GM12878 (cell line): ENCODE measurements around the gene IMP3. TPM values are rescaled to one million over a fixed set of nuclear protein-coding genes. Genes with fewer than 3 reads are reported as not detected.
A peak's percentile ranks its signal among the peaks of the same experiment; 100 is the strongest.

Experiments
- ATAC-seq: fragments of 200-7000 bp; cut with Tn5 transposase; 3 replicates; pipeline ENCODE4 v1.9.1; 2020; ENCODE audit warnings: mild to moderate bottlenecking, moderate library complexity
- BruUV-seq: library from RNA; stranded (reverse); fragments of 400-500 nt; replicated peaks from 2 replicates; lab custom pipeline; 2021; lab: Mats Ljungman, UMichigan
- CTCF ChIA-PET: fragments of 300-600 bp; sonication (Branson Sonifier 250); formaldehyde crosslinking; extraction: SDS; loops from one replicate; lab custom pipeline; 2021; ENCODE audit warnings: inconsistent platforms; lab: Yijun Ruan, JAX
- POLR2A ChIA-PET: fragments of 350-600 bp; formaldehyde crosslinking; extraction: SDS; loops from one replicate; lab custom pipeline; 2021; ENCODE audit warnings: inconsistent platforms; lab: Charles Lee
- RAD21 ChIA-PET: fragments of 300-600 bp; sonication (Branson Sonifier 250); formaldehyde crosslinking; loops from one replicate; lab custom pipeline; 2023; ENCODE audit warnings: antibody characterized with exemption; ENCODE audit not compliant: unreplicated experiment; lab: Charles Lee
- SMC1A ChIA-PET: fragments of 300-600 bp; sonication (Branson Sonifier 250); formaldehyde crosslinking; loops from one replicate; lab custom pipeline; 2023; ENCODE audit not compliant: unreplicated experiment, uncharacterized antibody; lab: Charles Lee
- DNase-seq: peaks from one replicate; pipeline ENCODE4 v3.0.0-alpha.2; 2011; ENCODE audit warnings: low read depth, low spot score
- FAIRE-seq: peaks from 3 replicates; lab custom pipeline; 2011; peaks lifted over from hg19 to GRCh38; lab: Jason Lieb, UNC
- H2AFZ ChIP-seq: 2 replicates; pipeline ENCODE4 v1.6.0; 2011; ENCODE audit warnings: low read depth, low read length, control low read depth; ENCODE audit not compliant: control insufficient read depth
- H3K27ac ChIP-seq: 2 replicates; pipeline ENCODE4 v1.5.1; 2011; ENCODE audit warnings: control low read depth; ENCODE audit not compliant: control insufficient read depth, insufficient read depth
- H3K27me3 ChIP-seq, 2 experiments: replicated peaks in 1 of 2; 2 replicates each; pipeline versions ENCODE4 v1.6.0 to v1.6.1; 2011; ENCODE audit warnings: low read length in 1 of 2; ENCODE audit not compliant: control insufficient read depth in 2 of 2, insufficient read depth in 2 of 2
- H3K36me3 ChIP-seq, 2 experiments: 2 replicates each; pipeline ENCODE4 v1.5.1; 2011; ENCODE audit warnings: low read length in 1 of 2; ENCODE audit not compliant: control insufficient read depth in 2 of 2, insufficient read depth in 2 of 2
- H3K4me1 ChIP-seq: 2 replicates; pipeline ENCODE4 v1.6.1; 2011; ENCODE audit warnings: mild to moderate bottlenecking, low read length, moderate library complexity, mixed read lengths; ENCODE audit not compliant: control insufficient read depth, insufficient read depth
- H3K4me2 ChIP-seq: 2 replicates; pipeline ENCODE4 v1.6.0; 2011; ENCODE audit warnings: control low read depth; ENCODE audit not compliant: control insufficient read depth, insufficient read depth
- H3K4me3 ChIP-seq: fragments of 200-600 bp; sonication (generic); 2 replicates; pipeline ENCODE4 v1.5.1; 2016
- H3K79me2 ChIP-seq: 2 replicates; pipeline ENCODE4 v1.6.0; 2011; ENCODE audit warnings: low read length; ENCODE audit not compliant: control insufficient read depth, insufficient read depth
- H3K9ac ChIP-seq: 2 replicates; pipeline ENCODE4 v1.8.0; 2011; ENCODE audit warnings: low read length, control low read depth, mixed read lengths; ENCODE audit not compliant: control insufficient read depth, insufficient read depth
- H3K9me3 ChIP-seq: replicated peaks from 3 replicates; pipeline ENCODE4 v1.5.1; 2011; ENCODE audit warnings: mild to moderate bottlenecking, low read length; ENCODE audit not compliant: control insufficient read depth, insufficient read depth
- H4K20me1 ChIP-seq: 2 replicates; pipeline ENCODE4 v1.6.0; 2011; ENCODE audit not compliant: control insufficient read depth, insufficient read depth
- BCL11A ChIP-seq: IDR thresholded peaks from 2 replicates; pipeline ENCODE4 v1.6.1; 2011; ENCODE audit warnings: low read depth, low read length
- CHD4 ChIP-seq: fragments of 200-600 bp; sonication (generic); IDR thresholded peaks from 2 replicates; pipeline ENCODE4 v1.6.1; 2016; ENCODE audit warnings: mild to moderate bottlenecking
- GABPA ChIP-seq: IDR thresholded peaks from 2 replicates; pipeline ENCODE4 v1.6.1; 2014; ENCODE audit warnings: antibody characterized with exemption, low read depth, mild to moderate bottlenecking, inconsistent platforms
- IKZF2 ChIP-seq, 2 experiments: fragments of 450-650 bp; IDR thresholded peaks; 2 replicates each; pipeline ENCODE4 v1.6.1; 2017; ENCODE audit warnings: mild to moderate bottlenecking in 2 of 2, moderate library complexity in 2 of 2
- KLF5 ChIP-seq: fragments of 450-650 bp; IDR thresholded peaks from 2 replicates; pipeline ENCODE4 v1.6.1; 2014; ENCODE audit warnings: mild to moderate bottlenecking; ENCODE audit not compliant: partially characterized antibody
- MYB ChIP-seq: fragments of 150-350 bp; IDR thresholded peaks from 2 replicates; pipeline ENCODE4 v1.6.1; 2014; ENCODE audit warnings: mild to moderate bottlenecking, low read depth, low read length, borderline replicate concordance
- NFXL1 ChIP-seq: fragments of 450-650 bp; IDR thresholded peaks from 2 replicates; pipeline ENCODE4 v1.6.1; 2017; ENCODE audit warnings: antibody characterized with exemption, mild to moderate bottlenecking, borderline replicate concordance
- POLR2AphosphoS2 ChIP-seq: IDR thresholded peaks from 2 replicates; pipeline ENCODE4 v1.6.1; 2011; ENCODE audit warnings: low read depth, mild to moderate bottlenecking, low read length, improper control_type of control experiment, moderate library complexity
- RCOR1 ChIP-seq: conservative IDR thresholded peaks from 2 replicates; pipeline ENCODE4 v1.6.1; 2012; ENCODE audit warnings: low read depth, low read length, improper control_type of control experiment
- SMARCA5 ChIP-seq: fragments of 450-650 bp; IDR thresholded peaks from 2 replicates; pipeline ENCODE4 v1.6.1; 2017; ENCODE audit warnings: mild to moderate bottlenecking
- USF1 ChIP-seq: IDR thresholded peaks from 2 replicates; pipeline ENCODE4 v1.6.1; 2011; ENCODE audit warnings: borderline replicate concordance, low read depth, mild to moderate bottlenecking, moderate library complexity, mixed read lengths, low read length; ENCODE audit not compliant: insufficient read depth; ENCODE audit errors: extremely low read length
- ZBED1 ChIP-seq: IDR thresholded peaks from 2 replicates; pipeline ENCODE4 v1.6.1; 2016; ENCODE audit warnings: borderline replicate concordance
- ZNF274 ChIP-seq: IDR thresholded peaks from one replicate; pipeline ENCODE4 v1.8.0; 2011; ENCODE audit not compliant: insufficient read length, insufficient read depth
- WGBS: methylation state at CpG from one replicate; pipeline ENCODE4 v1.1.6; 2016; ENCODE audit warnings: low lambda C conversion rate; ENCODE audit not compliant: insufficient replicate concordance, insufficient coverage; ENCODE audit errors: missing lambda C conversion rate; 5-methylcytosine and 5-hydroxymethylcytosine counted together
- in situ Hi-C: fragments of 300-500 bp; cut with MboI; formaldehyde crosslinking; loops from 9 replicates; pipeline ENCODE4 v1.14.3; 2018; ENCODE audit warnings: mixed read lengths
- intact Hi-C: fragments of 100-400 bp; cut with micrococcal nuclease; formaldehyde crosslinking; loops from one replicate; pipeline ENCODE4 v1.14.2; 2022; ENCODE audit not compliant: unreplicated experiment
- polyA plus RNA-seq, 11 experiments: library from polyadenylated mRNA; depleted of rRNA in 4 of 11; unstranded in 6 of 11; stranded (reverse) in 5 of 11; fragments of >200 nt; fragmentation: Nextera tagmentation in 4 of 11; fragmentation: Illumina TruSeq in 1 of 11; extraction: Ambion mirVana in 4 of 11; extraction: Trizol in 1 of 11; gene quantifications; 1 replicate in 1 of 11; 2 replicates in 10 of 11; pipeline versions ENCODE4 v1.2.1 to v1.2.3, GENCODE V29; 2011 to 2016; ENCODE audit warnings: inconsistent platforms in 2 of 11, missing spikeins in 2 of 11, low read depth in 1 of 11
- total RNA-seq, 4 experiments: library from RNA; depleted of rRNA in 3 of 4; stranded (reverse); fragments of >200 nt in 3 of 4; fragmentation: Illumina TruSeq in 1 of 4; extraction: Trizol in 1 of 4; gene quantifications; 2 replicates each; pipeline versions ENCODE4 v1.2.1 to v1.2.3, GENCODE V29; 2013 to 2021
- TF ChIP-seq, protein P1 (sequence below): IDR thresholded peaks from 2 replicates; pipeline ENCODE4 v1.6.1; 2012; ENCODE audit warnings: low read depth, low read length, improper control_type of control experiment
- TF ChIP-seq, protein P2 (sequence below): fragments of 450-650 bp; IDR thresholded peaks from 2 replicates; pipeline ENCODE4 v1.6.1; 2016; ENCODE audit warnings: mild to moderate bottlenecking
- TF ChIP-seq, protein P3 (sequence below): fragments of 450-650 bp; formaldehyde crosslinking; IDR thresholded peaks from 2 replicates; pipeline ENCODE4 v1.4.0; 2020; ENCODE audit warnings: mild to moderate bottlenecking, moderate library complexity

The IMP3 gene
- total and polyA plus RNA-seq, 10 of the 15 experiments (the other 5 are each of a cell fraction or from before 2014, with no cell fraction given), result 13.3 to 208 (median 85.2) TPM

GRCh38 chr15:75625542-75626347, 14.3 kb downstream of the IMP3 start, which contains the start of gene SNUPN (continued):
- TF ChIP-seq, protein P1, sequence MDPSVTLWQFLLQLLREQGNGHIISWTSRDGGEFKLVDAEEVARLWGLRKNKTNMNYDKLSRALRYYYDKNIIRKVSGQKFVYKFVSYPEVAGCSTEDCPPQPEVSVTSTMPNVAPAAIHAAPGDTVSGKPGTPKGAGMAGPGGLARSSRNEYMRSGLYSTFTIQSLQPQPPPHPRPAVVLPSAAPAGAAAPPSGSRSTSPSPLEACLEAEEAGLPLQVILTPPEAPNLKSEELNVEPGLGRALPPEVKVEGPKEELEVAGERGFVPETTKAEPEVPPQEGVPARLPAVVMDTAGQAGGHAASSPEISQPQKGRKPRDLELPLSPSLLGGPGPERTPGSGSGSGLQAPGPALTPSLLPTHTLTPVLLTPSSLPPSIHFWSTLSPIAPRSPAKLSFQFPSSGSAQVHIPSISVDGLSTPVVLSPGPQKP, result peak; percentile 88
- no peak for TF ChIP-seq CHD4
- TF ChIP-seq NFXL1, result no peak
- TF ChIP-seq BCL11A, result no peak
- TF ChIP-seq, protein P2, sequence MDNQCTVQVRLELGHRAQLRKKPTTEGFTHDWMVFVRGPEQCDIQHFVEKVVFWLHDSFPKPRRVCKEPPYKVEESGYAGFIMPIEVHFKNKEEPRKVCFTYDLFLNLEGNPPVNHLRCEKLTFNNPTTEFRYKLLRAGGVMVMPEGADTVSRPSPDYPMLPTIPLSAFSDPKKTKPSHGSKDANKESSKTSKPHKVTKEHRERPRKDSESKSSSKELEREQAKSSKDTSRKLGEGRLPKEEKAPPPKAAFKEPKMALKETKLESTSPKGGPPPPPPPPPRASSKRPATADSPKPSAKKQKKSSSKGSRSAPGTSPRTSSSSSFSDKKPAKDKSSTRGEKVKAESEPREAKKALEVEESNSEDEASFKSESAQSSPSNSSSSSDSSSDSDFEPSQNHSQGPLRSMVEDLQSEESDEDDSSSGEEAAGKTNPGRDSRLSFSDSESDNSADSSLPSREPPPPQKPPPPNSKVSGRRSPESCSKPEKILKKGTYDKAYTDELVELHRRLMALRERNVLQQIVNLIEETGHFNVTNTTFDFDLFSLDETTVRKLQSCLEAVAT, result peak; percentile 95
- peak; percentile 19; the same call in 1 of the 2 replicates for TF ChIP-seq ZBED1
- TF ChIP-seq KLF5, result peak; percentile 49
- TF ChIP-seq POLR2AphosphoS2, result no peak
- TF ChIP-seq, all 136 proteins: peak for 60

DNA sequence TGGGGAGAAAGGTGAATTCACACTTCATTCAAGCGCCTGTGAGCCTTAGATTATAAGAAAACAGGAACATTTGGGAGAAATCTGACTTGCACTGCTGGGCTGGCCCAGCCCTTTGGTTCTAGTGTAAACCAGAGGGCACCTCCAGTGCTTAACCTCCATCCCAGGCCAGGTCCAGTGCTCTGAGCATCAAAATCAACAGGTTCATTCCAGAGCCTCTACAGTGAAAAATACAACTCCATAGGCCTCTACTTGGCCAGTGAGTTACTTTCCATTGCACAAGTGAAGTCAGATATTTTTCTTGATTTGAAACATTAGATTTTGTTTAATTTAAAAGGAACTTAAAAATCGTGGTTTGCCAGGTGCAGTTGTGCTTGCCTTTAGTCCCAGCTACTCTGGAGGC, 17.5 kb downstream of the IMP3 start:
- DNase-seq, result no peak
- TF ChIP-seq GABPA (no peak), USF1 (no peak), MYB (no peak), SMARCA5 (no peak), IKZF2 (IDR thresholded peaks at IDR 0.05) (no peak), ZNF274 (no peak), RCOR1 (no peak)
- TF ChIP-seq, protein P3, sequence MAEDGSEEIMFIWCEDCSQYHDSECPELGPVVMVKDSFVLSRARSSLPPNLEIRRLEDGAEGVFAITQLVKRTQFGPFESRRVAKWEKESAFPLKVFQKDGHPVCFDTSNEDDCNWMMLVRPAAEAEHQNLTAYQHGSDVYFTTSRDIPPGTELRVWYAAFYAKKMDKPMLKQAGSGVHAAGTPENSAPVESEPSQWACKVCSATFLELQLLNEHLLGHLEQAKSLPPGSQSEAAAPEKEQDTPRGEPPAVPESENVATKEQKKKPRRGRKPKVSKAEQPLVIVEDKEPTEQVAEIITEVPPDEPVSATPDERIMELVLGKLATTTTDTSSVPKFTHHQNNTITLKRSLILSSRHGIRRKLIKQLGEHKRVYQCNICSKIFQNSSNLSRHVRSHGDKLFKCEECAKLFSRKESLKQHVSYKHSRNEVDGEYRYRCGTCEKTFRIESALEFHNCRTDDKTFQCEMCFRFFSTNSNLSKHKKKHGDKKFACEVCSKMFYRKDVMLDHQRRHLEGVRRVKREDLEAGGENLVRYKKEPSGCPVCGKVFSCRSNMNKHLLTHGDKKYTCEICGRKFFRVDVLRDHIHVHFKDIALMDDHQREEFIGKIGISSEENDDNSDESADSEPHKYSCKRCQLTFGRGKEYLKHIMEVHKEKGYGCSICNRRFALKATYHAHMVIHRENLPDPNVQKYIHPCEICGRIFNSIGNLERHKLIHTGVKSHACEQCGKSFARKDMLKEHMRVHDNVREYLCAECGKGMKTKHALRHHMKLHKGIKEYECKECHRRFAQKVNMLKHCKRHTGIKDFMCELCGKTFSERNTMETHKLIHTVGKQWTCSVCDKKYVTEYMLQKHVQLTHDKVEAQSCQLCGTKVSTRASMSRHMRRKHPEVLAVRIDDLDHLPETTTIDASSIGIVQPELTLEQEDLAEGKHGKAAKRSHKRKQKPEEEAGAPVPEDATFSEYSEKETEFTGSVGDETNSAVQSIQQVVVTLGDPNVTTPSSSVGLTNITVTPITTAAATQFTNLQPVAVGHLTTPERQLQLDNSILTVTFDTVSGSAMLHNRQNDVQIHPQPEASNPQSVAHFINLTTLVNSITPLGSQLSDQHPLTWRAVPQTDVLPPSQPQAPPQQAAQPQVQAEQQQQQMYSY, result no peak

More for the DNA sequence above, 17.5 kb downstream of the IMP3 start:
- ATAC-seq, result no peak
- Histone ChIP-seq H3K4me2 (no peak overlapping the region), H3K36me3 (peaks cover 0 to 10% of the 10 kb centered on the region in 2 experiments; a peak in 2 of 4 replicates), H3K79me2 (peaks cover 8% of the 10 kb centered on the region), H3K27ac (no peak overlapping the region), H3K9me3 (no peaks in the 10 kb centered on the region), H4K20me1 (no peaks in the 10 kb centered on the region), H2AFZ (no peak overlapping the region), H3K4me1 (peaks cover 6% of the 10 kb centered on the region), H3K27me3 (no peaks in the 10 kb centered on the region), H3K4me3 (no peak overlapping the region), H3K9ac (no peak overlapping the region)
- 46% methylated on average over 2 of the region's 2 CpGs for WGBS
- intact Hi-C loops (no loop called here), in situ Hi-C loops (loop anchor here (5.0 kb wide), 1 partner anchor 165 kb away; no protein-coding TSS in a partner anchor)
- POLR2A ChIA-PET, result interaction anchor here (0.7 kb wide), 1 partner anchor 255 kb away, joined by 3 read pairs; no protein-coding TSS in a partner anchor
- BruUV-seq, result TSS peak; percentile 50
- SMC1A ChIA-PET, result no interaction called here
- FAIRE-seq, result no peak
- CTCF ChIA-PET, result no interaction called here
- RAD21 ChIA-PET, result no interaction called here
